Kidney epithelial cell (primary cell): ENCODE measurements around the gene MIF. TPM values are rescaled to one million over a fixed set of nuclear protein-coding genes. Genes with fewer than 3 reads are reported as not detected.

Experiments used
- DNase-seq: peaks from one replicate; pipeline ENCODE4 v3.0.0-alpha.2; 2010; ENCODE audit warnings: low read depth
- H3K27me3 ChIP-seq: 2 replicates; pipeline ENCODE4 v1.6.0; 2011; ENCODE audit warnings: low read length; ENCODE audit not compliant: control insufficient read depth, insufficient read depth
- H3K36me3 ChIP-seq: 2 replicates; pipeline ENCODE4 v1.5.1; 2011; ENCODE audit warnings: low read length; ENCODE audit not compliant: control insufficient read depth, insufficient read depth
- H3K4me3 ChIP-seq: 2 replicates; pipeline ENCODE4 v1.5.1; 2011; ENCODE audit warnings: low read depth, mild to moderate bottlenecking, control low read depth, low read length
- total RNA-seq: library from RNA; depleted of rRNA; stranded (reverse); fragments of >200 nt; gene quantifications from 2 replicates; pipeline ENCODE4 v1.2.3, GENCODE V29; 2015
- TF ChIP-seq, protein P1 (sequence below): IDR thresholded peaks from 2 replicates; pipeline ENCODE4 v1.5.1; 2011; ENCODE audit warnings: mild to moderate bottlenecking, moderate library complexity, low read length, control low read depth, inconsistent platforms; ENCODE audit not compliant: insufficient read depth, poor library complexity, severe bottlenecking

Gene MIF
- total RNA-seq, 1 donor from 2014 or later = 606 TPM

DNA sequence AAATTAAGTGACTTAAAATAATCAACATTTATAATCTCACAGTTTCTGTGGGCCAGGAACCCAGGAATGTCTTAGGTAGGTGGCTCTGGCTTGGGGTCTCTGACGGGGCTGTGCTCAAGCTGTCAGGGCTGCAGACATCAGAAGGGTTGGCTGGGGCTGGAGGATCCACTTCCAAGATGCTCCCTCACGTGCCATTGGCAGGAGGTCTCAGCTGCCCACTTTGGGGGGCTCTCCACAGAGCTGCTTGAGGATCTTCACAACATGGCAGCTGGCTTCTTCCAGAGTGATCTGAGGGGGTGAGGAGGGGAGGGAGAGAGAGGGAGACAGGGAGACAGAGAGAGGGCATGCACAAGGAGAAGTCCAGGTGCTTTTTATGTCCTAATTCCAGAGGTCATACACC lies 18.4 kb upstream of the MIF start:
- Histone ChIP-seq H3K36me3 (no peaks in the 10 kb centered on the region), H3K27me3 (no peaks in the 10 kb centered on the region), H3K4me3 (no peak overlapping the region)
- TF ChIP-seq, protein P1, sequence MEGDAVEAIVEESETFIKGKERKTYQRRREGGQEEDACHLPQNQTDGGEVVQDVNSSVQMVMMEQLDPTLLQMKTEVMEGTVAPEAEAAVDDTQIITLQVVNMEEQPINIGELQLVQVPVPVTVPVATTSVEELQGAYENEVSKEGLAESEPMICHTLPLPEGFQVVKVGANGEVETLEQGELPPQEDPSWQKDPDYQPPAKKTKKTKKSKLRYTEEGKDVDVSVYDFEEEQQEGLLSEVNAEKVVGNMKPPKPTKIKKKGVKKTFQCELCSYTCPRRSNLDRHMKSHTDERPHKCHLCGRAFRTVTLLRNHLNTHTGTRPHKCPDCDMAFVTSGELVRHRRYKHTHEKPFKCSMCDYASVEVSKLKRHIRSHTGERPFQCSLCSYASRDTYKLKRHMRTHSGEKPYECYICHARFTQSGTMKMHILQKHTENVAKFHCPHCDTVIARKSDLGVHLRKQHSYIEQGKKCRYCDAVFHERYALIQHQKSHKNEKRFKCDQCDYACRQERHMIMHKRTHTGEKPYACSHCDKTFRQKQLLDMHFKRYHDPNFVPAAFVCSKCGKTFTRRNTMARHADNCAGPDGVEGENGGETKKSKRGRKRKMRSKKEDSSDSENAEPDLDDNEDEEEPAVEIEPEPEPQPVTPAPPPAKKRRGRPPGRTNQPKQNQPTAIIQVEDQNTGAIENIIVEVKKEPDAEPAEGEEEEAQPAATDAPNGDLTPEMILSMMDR = no peak
- DNase-seq = no peak

DNA sequence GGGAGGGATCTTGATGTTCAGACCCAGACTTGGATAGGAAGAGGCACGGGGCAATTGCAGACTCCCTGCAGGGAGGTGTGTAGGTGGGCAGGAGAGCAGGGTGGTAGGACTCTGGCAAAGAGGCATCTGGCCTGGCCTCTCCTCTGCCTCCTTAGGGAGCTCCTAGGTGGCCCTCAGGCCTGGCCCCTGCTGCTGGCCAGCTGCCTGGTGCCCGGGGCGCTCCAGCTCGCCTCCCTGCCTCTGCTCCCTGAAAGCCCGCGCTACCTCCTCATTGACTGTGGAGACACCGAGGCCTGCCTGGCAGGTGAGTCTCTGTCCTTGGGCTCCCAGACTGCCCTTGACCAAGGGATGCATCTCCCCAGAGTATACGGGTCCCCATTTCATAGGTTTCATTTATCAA lies 16.6 kb upstream of the MIF start:
- DNase-seq = no peak
- H3K27me3 ChIP-seq = no peaks in the 10 kb centered on the region

DNA sequence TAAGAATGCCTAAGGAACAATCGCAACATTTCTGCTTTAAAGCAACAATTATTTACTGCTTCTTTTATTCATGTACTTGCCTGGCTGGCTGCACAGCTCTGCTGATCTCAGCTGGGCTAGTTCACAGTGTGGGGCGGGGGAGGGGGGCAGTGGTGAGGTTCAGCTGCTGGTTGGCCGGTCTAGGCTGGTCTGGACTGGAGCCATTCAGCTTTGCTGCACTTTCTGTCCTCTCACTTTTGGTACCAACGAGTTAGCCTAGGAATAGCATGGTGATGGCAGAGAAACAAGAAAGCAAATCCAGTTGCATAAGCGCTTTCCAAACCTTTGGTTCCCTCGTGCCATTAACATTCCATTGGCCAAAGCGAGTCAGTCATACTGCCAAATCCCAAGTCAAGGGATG lies 16.0 kb upstream of the MIF start:
- Histone ChIP-seq H3K36me3 (no peaks in the 10 kb centered on the region), H3K4me3 (no peak overlapping the region), H3K27me3 (no peaks in the 10 kb centered on the region)
- TF ChIP-seq, protein P1 = no peak
- DNase-seq = no peak

More for the DNA sequence above, 16.6 kb upstream of the MIF start:
- H3K36me3 ChIP-seq = no peaks in the 10 kb centered on the region
- TF ChIP-seq, protein P1 = no peak
- no peak overlapping the region for H3K4me3 ChIP-seq

DNA sequence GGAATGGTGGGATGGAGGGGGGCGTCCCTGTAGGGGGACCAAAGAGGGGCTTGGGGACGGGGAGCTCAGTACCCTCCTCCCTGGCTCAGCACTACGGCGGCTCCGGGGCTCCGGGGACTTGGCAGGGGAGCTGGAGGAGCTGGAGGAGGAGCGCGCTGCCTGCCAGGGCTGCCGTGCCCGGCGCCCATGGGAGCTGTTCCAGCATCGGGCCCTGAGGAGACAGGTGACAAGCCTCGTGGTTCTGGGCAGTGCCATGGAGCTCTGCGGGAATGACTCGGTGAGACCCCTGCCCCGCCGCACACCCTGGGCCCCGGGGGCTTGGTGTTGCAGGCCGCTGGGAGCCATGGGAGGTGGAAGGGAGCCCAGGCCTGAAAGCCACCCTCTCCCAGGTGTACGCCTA lies 11.8 kb upstream of the MIF start:
- TF ChIP-seq, protein P1 = no peak
- DNase-seq = no peak
- no peak overlapping the region for H3K4me3 ChIP-seq
- H3K27me3 ChIP-seq = no peaks in the 10 kb centered on the region
- H3K36me3 ChIP-seq = no peaks in the 10 kb centered on the region

DNA sequence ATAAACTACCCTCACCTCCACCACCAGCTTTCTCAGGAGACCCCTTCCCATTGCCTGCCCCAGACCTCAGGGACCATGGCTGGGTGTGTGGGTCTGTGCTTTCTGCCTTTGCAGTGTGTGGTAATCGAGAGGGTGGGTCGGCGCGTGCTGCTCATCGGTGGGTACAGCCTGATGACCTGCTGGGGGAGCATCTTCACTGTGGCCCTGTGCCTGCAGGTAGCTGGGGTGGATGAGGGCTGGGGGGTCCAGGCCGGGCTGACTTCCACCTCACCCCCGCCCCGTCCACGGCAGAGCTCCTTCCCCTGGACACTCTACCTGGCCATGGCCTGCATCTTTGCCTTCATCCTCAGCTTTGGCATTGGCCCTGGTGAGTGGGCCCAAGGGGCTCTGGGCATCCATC lies 10.5 kb upstream of the MIF start:
- H3K4me3 ChIP-seq = no peak overlapping the region
- no peak for DNase-seq
- H3K36me3 ChIP-seq = no peaks in the 10 kb centered on the region
- TF ChIP-seq, protein P1 = no peak
- H3K27me3 ChIP-seq = no peaks in the 10 kb centered on the region

DNA sequence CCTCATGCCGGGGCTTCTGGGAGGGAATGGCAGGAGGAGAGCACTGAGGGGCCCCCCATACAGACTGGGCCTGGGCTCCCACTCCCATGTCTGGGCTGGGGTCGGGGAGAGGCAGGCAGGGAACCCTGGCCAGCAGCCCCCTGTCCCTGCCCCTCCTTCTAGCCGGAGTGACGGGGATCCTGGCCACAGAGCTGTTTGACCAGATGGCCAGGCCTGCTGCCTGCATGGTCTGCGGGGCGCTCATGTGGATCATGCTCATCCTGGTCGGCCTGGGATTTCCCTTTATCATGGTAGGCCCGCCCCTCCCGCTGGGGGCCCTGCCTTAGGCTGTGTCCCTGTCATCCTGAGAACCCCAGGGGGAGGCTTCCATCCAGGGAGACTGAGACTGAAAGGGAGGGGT lies 10.0 kb upstream of the MIF start:
- TF ChIP-seq, protein P1 = no peak
- Histone ChIP-seq H3K4me3 (no peak overlapping the region), H3K36me3 (no peaks in the 10 kb centered on the region), H3K27me3 (no peaks in the 10 kb centered on the region)
- DNase-seq = no peak
